HG02763 (cell line): ENCODE measurements around the gene AP1S3.
"Not testable (repeated sequence)": the region's sequence is repeated elsewhere in the genome, so short reads cannot be mapped to it uniquely, and the experiment has no call there.

ENCODE experiments used
- ATAC-seq: cut with Tn5 transposase; IDR thresholded peaks from one replicate; pipeline ENCODE4 v1.9.1; 2021; ENCODE audit warnings: mild to moderate bottlenecking, moderate library complexity; ENCODE audit not compliant: unreplicated experiment

The AP1S3 gene

GRCh38 chr2:223837287-223838061, at the start of gene AP1S3:
AP1S3 (minus strand) TSS chr2:223837582; CDS start chr2:223837450, 132 bp downstream.
- ATAC-seq: peak; percentile 71

GRCh38 chr2:223887127-223887526, 49.7 kb upstream of the AP1S3 start:
- ATAC-seq: no peak

GRCh38 chr2:223886726-223887125, 49.3 kb upstream of the AP1S3 start:
- no peak for ATAC-seq

- ATAC-seq: peak; percentile 78
Observed at GRCh38 chr2:223884399-223884798, 47.0 kb upstream of the AP1S3 start.

- ATAC-seq: no peak
Observed at GRCh38 chr2:223882715-223883114, 45.3 kb upstream of the AP1S3 start.

- no peak for ATAC-seq
Observed at GRCh38 chr2:223880796-223881195, 43.4 kb upstream of the AP1S3 start.

- ATAC-seq: no peak
Observed at GRCh38 chr2:223877721-223878410, 40.5 kb upstream of the AP1S3 start.

- ATAC-seq: no peak
Observed at GRCh38 chr2:223873672-223874071, 36.3 kb upstream of the AP1S3 start.

GRCh38 chr2:223872772-223873171, 35.4 kb upstream of the AP1S3 start:
- not testable (repeated sequence) for ATAC-seq

- not testable (repeated sequence) for ATAC-seq
Observed at GRCh38 chr2:223871661-223872060, 34.3 kb upstream of the AP1S3 start.

- no peak for ATAC-seq
Observed at GRCh38 chr2:223870840-223871611, 33.6 kb upstream of the AP1S3 start.

GRCh38 chr2:223868005-223868404, 30.6 kb upstream of the AP1S3 start:
- peak; percentile 80 for ATAC-seq

- no peak for ATAC-seq
Observed at GRCh38 chr2:223865907-223866508, 28.6 kb upstream of the AP1S3 start.

GRCh38 chr2:223865124-223865523, 27.7 kb upstream of the AP1S3 start:
- ATAC-seq: no peak

GRCh38 chr2:223863491-223863890, 26.1 kb upstream of the AP1S3 start:
- ATAC-seq: no peak

- no peak for ATAC-seq
Observed at GRCh38 chr2:223860809-223861738, 23.7 kb upstream of the AP1S3 start.

- ATAC-seq: no peak
Observed at GRCh38 chr2:223859070-223859469, 21.7 kb upstream of the AP1S3 start.

- no peak for ATAC-seq
Observed at GRCh38 chr2:223856584-223856983, 19.2 kb upstream of the AP1S3 start.

- ATAC-seq: no peak
Observed at GRCh38 chr2:223856021-223856420, 18.6 kb upstream of the AP1S3 start.

GRCh38 chr2:223855426-223855825, 18.0 kb upstream of the AP1S3 start:
- no peak for ATAC-seq
